Activated CD8-positive, alpha-beta memory T cell treated with anti-CD3 and anti-CD28 coated beads for 36 hours (primary cell): ENCODE results near the gene METTL26. TPM values are rescaled to one million over a fixed set of nuclear protein-coding genes. Genes with fewer than 3 reads are reported as not detected.

Source experiments
- CTCF ChIA-PET: fragments of 350-600 bp; sonication (Branson Sonifier 250); formaldehyde crosslinking; loops from one replicate; lab custom pipeline; 2021; ENCODE audit warnings: antibody characterized with exemption; lab: Charles Lee
- POLR2A ChIA-PET: fragments of 350-600 bp; sonication (Branson Sonifier 250); formaldehyde crosslinking; loops from one replicate; lab custom pipeline; 2021; ENCODE audit warnings: antibody characterized with exemption; lab: Charles Lee
- total RNA-seq, 2 experiments: library from RNA; stranded (reverse); gene quantifications; one replicate each; pipeline ENCODE4 v1.2.3, GENCODE V29; 2021

METTL26 gene
- total RNA-seq: 100 to 1,000 TPM; 136 to 137 TPM

DNA sequence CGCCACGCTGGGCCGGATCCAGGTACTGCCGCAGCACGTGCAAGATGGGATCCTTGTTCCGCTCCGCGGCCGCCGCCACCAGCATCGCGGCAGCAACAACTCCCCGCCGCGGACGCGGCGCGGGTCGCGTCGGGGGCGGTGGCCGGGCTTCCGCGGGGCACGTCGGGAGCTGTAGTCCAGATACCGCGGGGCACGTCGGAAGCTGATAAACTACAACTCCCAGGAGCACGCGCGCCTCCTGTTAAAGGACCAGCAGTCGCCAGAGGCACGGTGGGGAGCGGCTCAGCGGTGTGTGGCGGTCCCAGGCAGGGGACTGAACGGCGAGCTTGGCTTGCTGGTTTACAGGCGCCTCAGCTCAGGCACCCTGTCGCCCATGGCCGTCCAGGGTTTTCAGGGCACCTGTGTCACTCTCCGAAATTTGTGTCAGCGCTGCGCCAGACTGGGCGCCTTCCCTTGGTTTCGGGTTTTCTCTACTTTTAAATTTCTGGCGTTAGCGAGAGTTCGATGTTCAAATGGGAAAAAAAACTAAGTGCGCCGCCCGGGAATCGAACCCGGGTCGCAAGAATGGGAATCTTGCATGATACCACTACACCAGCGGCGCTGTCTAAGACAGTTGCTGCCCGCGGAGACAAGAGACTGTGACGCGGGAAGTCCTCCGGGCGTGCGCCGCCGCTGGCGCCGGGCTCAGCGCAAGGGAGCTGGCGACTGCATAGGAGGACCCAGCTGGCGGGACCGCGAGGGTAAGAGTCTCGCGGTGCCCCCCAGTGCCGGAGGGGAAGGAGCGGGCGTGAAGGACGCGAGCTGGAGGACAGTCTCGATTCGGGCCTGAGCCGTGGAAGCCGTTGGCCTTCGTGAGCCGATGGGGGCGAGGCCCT lies at the start of gene METTL26:
Gene METTL26, minus strand, starts transcription at position 100 of the 875 bp plus-strand sequence. Its CDS starts 15 bp downstream, at position 85.
- ChIA-PET CTCF (interaction anchor here (0.6 to 2.1 kb wide), 4 partner anchors 12 to 45 kb away, joined by 3 to 14 read pairs (median 4); partner anchors contain the start of genes RHOT2 and WDR90), POLR2A (interaction anchor here (0.5 to 1.8 kb wide), 10 partner anchors 14 to 583 kb away, joined by 3 to 5 read pairs (median 4); partner anchors contain the start of genes POLR3K, RHBDL1, RHOT2 and SNRNP25)

DNA sequence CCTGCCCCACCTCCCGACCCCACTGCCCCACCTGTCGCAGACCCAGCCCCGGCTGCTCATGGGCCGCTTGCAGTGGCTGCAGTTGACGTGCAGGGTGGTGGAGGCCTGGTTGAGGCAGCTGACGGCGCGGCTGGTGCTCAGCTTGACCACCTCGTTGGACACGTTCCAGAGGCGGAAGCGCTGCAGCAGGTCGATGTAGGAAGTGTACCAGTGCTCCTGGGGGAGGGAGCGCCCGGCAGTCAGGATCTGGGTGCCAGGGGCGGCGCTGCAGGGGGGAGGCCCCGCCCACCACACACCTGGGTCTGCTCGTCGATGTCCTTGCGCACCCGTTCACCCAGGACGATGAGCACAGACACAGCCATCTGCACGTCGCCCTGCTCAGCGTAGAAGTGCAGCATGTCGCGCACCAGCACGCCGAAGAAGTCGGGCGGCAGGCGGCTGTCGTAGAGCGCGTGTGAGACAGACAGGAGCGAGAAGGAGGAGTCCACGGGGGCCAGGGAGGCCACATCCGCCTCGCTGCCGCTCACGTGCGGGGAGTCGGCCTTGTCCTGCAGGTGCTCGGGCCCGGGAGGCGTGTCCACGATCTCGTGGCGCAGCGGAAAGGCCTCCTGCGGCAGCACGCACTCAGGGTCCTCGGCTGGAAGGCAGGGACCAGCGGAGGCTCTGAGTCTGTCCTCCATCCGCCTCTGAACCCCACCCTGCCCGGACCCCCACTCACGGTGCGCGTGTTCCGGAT lies 49.0 kb upstream of the METTL26 start:
- POLR2A ChIA-PET: interaction anchor here (0.8 to 1.2 kb wide), 2 partner anchors 16 to 51 kb away, joined by 3 read pairs; no protein-coding TSS in a partner anchor
- CTCF ChIA-PET: interaction anchor here (1.1 kb wide), 1 partner anchor 28 kb away, joined by 3 read pairs; no protein-coding TSS in a partner anchor

DNA sequence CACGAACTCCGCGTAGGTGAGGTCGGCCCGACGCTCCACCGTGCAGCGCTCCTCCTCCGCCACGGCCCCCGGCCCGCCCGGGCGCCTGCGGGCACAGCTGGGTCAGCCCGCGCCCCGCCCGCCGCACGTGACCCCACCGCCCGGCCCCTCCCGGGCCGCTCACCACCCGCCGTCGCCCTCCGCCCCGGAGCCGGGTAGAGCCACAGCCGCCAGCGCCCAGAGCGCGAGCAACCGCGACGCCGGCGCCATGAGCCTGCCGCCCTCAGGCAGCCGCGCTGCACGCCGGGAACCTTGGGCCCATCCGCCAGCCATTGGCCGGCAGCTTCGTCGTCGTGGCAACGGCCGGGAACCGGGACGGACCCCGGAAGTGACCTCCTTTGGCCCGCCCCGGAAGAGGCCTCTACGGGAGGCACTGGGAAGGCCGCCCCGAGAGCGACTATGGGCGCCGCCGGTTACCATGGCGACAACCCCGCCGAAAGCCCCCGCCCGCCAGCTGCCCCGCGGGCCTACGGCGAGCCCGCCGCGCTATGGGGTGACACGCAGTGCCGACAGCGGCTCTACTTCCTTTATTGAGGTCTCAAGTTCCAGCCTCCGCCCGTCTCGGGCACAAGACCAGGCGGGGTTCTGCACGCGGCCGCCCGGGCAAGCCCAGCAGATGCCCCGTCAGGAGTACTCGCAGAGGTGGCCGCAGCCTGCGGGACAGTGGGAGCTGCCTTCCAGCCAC lies 48.1 kb upstream of the METTL26 start, which contains the start of gene JMJD8:
Gene JMJD8, minus strand, starts transcription at position 264 of the 724 bp plus-strand sequence. Its CDS starts 15 bp downstream, at position 249.
- ChIA-PET POLR2A (interaction anchor here (0.8 to 1.2 kb wide), 2 partner anchors 15 to 52 kb away, joined by 3 read pairs; no protein-coding TSS in a partner anchor), CTCF (interaction anchor here (0.9 to 1.7 kb wide), 4 partner anchors 11 to 29 kb away, joined by 3 to 4 read pairs (median 3); no protein-coding TSS in a partner anchor)

DNA sequence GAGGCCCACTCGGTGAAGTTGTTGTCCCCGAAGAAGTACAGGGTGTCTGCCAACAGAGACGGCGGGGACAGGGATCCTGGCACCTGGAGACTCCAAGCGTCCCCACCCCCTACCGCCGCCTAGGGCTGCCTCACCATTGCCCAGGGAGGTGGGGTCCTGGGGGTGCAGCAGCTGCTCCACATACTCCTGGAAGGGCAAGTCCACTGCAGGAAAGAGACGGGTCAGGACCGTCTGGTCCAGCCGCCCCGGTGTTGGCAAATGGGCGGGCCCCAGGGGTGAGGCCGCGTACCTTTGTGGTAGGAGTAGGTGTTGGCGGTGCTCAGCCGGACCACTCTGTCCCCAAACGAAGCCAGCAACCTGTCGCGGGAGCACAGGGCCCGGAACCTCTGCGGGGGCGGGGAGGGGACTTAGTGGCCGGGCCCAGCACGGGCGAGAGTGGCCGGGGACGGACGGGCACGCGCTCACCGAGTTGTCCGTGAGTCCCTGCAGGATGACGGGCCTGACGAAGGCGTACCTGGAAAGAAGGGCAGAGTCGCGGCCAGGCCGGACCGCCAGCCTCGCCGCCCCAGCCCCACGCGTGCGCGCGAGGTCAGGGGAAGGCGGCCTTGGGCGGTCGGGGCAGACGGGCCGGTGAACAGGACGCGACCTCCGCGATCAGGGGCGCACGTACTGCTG lies 47.4 kb upstream of the METTL26 start:
- CTCF ChIA-PET: interaction anchor here (0.9 to 1.7 kb wide), 4 partner anchors 12 to 30 kb away, joined by 3 to 4 read pairs (median 3); no protein-coding TSS in a partner anchor

DNA sequence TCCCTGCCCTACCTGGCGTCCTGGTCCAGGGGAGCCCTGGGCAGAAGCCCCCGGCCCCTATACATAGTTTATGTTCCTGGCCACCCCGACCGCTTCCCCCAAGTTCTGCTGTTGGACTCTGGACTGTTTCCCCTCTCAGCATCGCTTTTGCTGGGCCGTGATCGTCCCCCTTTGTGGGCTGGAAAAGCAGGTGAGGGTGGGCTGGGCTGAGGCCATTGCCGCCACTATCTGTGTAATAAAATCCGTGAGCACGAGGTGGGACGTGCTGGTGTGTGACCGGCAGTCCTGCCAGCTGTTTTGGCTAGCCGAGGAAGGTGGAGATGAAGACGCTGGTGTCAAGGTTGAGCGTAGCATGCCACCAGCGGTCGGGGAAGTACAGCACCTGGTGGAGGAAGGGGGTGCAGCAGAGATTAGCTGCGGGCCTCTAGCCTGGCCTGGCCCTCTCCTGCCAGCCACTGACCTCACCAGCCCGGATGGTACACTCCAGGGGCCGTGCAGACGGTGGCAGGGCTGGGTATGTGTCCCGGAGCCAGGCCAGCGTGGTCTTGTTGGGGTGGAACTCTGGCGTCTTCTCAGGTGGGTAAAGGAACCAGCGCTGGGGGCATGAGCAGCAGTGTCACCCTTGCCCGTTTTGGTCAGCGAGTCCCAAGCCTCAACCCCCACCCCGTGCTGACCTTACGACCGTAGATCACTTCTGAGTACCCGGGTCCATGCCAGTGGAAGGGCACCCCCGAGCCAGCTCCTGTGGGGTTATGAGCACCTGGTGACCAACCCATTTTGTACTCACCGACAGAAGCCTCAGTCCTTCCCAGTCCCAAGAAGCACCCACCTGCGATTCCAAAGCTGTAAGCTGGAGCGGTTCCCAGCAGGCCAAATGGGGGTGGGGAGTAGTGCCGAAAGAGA lies 46.6 kb upstream of the METTL26 start:
- ChIA-PET POLR2A (interaction anchor here (0.6 to 1.0 kb wide), 2 partner anchors 34 to 37 kb away, joined by 3 read pairs; partner anchors contain the start of gene WDR90), CTCF (interaction anchor here (1.0 to 1.7 kb wide), 3 partner anchors 13 to 21 kb away, joined by 3 to 4 read pairs (median 3); partner anchors contain the start of gene RHOT2)

More for the DNA sequence above, 47.4 kb upstream of the METTL26 start:
- POLR2A ChIA-PET: interaction anchor here (0.6 to 1.2 kb wide), 2 partner anchors 15 to 36 kb away, joined by 3 read pairs; no protein-coding TSS in a partner anchor

DNA sequence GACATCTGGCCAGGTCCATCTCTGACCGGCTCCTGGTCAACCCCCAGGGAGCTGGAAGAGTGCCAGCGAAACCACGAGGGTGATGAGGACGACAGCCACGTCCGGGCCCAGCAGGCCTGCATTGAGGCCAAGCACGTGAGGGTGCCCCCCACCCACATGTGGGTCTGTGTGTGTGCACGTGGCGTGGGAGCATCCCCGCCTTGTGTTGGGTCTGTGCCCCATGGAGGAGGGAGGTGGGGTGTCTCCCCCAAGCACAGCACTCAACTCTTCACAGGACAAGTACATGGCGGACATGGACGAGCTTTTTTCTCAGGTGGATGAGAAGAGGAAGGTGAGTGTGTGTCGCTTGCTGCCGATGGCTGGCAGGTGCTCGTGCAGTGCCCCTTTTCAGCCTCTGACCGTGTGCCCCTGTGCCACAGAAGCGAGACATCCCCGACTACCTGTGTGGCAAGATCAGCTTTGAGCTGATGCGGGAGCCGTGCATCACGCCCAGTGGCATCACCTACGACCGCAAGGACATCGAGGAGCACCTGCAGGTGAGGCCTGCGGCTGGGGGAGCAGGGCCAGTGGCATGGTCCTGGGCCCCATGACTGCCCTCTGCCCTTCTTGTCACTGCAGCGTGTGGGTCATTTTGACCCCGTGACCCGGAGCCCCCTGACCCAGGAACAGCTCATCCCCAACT lies 45.8 kb upstream of the METTL26 start:
- ChIA-PET POLR2A (interaction anchor here (0.6 to 1.0 kb wide), 2 partner anchors 33 to 122 kb away, joined by 3 read pairs; partner anchors contain the start of gene WDR90), CTCF (interaction anchor here (1.0 to 6.1 kb wide), 5 partner anchors 8 to 46 kb away, joined by 3 to 25 read pairs (median 5); partner anchors contain the start of genes METTL26, RHOT2 and WDR24)

DNA sequence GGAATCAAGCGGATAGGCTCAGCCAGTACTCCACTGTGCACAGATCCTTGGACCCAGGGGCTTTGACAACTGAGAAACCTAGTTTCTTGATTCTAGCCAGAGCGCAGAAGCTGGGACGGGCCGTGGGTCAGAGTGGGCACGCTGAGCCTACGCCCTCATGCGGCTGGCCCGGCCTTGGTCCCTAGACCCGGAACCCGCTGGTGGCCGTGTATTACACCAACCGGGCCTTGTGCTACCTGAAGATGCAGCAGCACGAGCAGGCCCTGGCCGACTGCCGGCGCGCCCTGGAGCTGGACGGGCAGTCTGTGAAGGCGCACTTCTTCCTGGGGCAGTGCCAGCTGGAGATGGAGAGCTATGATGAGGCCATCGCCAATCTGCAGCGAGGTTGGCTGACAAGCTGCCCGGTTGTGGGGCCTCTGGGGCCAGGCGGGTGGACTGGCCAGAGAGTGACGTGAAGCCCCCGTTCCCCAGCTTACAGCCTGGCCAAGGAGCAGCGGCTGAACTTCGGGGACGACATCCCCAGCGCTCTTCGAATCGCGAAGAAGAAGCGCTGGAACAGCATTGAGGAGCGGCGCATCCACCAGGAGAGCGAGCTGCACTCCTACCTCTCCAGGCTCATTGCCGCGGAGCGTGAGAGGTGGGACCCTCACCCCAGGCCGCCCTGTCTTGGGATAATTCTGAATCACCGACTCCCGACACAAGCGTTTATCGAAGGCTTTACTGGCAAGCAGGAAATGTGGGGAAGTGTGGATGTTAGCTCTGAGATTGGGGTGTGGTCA lies 45.1 kb upstream of the METTL26 start:
- CTCF ChIA-PET: interaction anchor here (1.2 to 6.1 kb wide), 5 partner anchors 9 to 104 kb away, joined by 4 to 25 read pairs (median 5); partner anchors contain the start of genes METTL26, RHOT2 and WDR24
- POLR2A ChIA-PET: interaction anchor here (0.6 to 1.3 kb wide), 2 partner anchors 8 to 122 kb away, joined by 3 to 4 read pairs; no protein-coding TSS in a partner anchor

DNA sequence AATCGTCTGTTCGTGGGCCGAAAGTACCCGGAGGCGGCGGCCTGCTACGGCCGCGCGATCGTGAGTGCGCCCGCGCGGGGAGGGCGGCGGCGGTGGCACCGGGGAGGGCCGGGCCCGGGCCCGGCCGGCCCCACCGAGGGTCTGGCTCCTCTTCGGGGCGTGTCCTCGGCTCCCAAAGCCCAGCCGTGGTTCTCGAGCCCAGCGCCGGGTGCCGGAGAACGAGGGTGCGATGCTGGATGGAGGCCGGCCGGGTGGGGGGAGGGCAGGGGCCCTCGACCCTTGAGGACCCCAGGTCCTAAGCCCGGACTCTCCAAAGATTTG lies 44.5 kb upstream of the METTL26 start:
- POLR2A ChIA-PET: interaction anchor here (1.0 to 1.3 kb wide), 2 partner anchors 9 to 44 kb away, joined by 4 read pairs; partner anchors contain the start of gene METTL26

DNA sequence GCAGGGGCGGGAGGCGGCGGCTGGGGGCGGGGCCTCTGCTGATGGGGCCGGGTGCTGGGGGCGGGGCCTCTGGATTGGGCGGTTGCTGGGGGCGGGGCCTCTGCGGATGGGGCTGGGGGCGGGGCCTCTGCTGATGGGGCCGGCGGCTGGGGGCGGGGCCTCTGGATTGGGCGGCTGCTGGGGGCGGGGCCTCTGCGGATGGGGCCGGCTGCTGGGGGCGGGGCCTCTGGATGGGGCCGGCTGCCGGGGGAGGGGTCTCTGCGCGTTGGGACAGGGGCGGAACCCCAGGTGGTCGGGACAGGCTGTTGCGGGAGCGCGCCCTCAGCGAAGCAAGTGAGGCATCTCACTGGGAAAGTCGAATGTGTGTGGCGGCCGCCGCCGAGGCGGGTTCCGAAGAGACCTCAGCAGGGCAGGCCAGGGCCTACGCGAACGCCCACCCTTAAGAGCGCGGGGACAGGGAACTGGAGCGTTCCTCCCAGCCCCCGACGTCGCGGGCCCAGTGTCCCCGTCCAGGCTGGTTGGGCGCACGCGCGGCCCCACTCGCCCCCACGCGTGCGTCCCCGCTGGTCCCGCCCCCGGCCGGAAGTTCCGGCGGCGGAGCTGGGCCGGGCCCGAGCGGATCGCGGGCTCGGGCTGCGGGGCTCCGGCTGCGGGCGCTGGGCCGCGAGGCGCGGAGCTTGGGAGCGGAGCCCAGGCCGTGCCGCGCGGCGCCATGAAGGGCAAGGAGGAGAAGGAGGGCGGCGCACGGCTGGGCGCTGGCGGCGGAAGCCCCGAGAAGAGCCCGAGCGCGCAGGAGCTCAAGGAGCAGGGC lies 43.9 kb upstream of the METTL26 start, which contains the start of gene STUB1:
Gene STUB1, plus strand, starts transcription at position 597 of the 811 bp plus-strand sequence. Its CDS starts 116 bp downstream, at position 713.
- ChIA-PET CTCF (interaction anchor here (1.4 to 6.1 kb wide), 4 partner anchors 12 to 105 kb away, joined by 4 to 25 read pairs (median 4); partner anchors contain the start of genes METTL26 and RHOT2), POLR2A (interaction anchor here (1.0 to 1.3 kb wide), 4 partner anchors 10 to 44 kb away, joined by 3 to 4 read pairs (median 4); partner anchors contain the start of genes ANTKMT and METTL26)

More for the DNA sequence above, 44.5 kb upstream of the METTL26 start:
- CTCF ChIA-PET: interaction anchor here (1.2 to 6.1 kb wide), 5 partner anchors 9 to 105 kb away, joined by 4 to 25 read pairs (median 5); partner anchors contain the start of genes METTL26, RHOT2 and WDR24

DNA sequence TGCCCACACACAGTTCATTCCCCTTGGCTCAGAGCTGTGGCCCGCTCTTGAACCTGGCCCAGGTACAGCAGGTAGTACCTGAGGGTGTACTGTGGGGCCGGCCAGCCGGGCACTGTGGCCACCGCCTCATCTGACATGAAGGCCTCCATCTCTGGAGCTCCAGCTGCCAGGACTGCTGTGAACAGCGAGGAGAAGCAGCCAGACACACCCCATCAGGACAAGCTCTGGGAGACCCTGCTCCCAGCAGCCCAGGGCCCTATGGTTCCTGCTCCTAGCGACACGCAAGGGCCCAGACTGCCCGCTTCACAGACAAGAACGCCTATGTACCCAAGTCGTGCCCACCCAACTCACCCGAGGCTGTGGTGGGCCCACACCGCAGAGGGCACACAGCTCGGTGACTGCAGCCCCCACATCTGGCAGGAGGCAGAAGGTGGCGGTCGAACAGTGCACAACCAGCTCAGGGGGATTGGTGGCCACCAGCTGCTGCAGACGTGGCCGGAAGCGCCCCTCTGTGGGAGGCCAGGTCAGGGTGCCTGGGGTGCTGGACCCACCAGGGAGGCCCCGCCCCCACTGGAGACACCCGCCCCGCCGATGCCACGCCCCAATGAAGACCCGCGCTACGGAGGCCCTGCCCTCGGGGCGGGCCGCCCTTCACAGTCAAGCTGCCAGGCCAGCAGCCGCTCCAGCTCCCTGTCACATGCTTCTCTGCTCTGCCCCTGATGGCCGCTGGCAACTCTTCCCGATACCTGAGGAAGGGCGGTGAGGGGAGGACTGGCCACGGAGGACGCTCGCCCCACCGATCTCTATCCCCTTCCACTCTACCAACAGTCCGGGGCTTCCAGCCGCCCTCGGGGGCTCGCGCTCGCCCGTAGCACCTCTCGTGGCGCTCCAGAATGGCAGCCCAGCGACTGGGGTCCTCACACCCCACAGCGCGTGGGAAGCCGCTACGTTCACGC lies 43.0 kb upstream of the METTL26 start:
- POLR2A ChIA-PET: interaction anchor here (0.7 to 1.2 kb wide), 4 partner anchors 10 to 43 kb away, joined by 3 to 5 read pairs (median 3); partner anchors contain the start of genes ANTKMT and METTL26

DNA sequence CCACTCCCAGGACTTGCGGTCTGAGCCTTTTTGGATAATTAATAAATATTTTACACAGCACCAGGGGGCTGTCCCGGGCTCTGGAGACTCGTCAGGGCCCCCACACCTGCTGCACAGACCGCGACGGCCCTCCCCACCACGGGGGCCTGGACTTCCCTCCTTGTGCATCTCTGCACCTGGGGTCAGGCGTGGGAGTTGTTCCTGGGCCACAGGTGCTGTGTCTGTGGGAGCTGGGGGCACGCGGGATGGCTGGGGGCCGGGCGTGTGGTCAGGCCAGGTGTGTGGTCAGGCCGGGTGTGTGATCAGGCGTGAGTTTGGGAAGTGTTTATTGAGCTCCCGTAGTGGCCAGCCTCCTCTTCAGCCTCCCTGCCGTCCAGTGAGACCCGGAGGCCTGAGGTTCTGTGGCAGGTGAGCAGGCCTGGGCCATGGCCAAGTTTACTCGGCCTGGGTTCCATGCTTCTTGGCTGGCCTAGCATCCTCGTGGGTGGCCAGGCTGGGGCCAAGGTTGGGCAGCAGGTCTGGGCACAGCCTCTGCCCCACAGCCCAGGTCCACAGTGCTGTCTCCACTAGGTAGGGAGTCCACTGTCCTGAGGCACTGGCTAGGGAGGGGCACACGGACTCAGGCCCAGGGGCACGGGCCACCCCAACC lies 42.2 kb upstream of the METTL26 start:
- POLR2A ChIA-PET: interaction anchor here (1.0 to 1.2 kb wide), 2 partner anchors 42 to 43 kb away, joined by 3 read pairs; partner anchors contain the start of genes ANTKMT and METTL26
- CTCF ChIA-PET: interaction anchor here (6.1 kb wide), 1 partner anchor 10 kb away, joined by 25 read pairs; the partner anchor contains the start of gene RHOT2

More for the DNA sequence above, 43.0 kb upstream of the METTL26 start:
- CTCF ChIA-PET: interaction anchor here (0.7 to 6.1 kb wide), 2 partner anchors 11 to 34 kb away, joined by 3 to 25 read pairs; partner anchors contain the start of gene RHOT2
